Measurements from ENCODE around the gene FLAD1. TPM values are rescaled to one million over a fixed set of nuclear protein-coding genes. Genes with fewer than 3 reads are reported as not detected.

The FLAD1 gene
- total RNA-seq, 2 experiments from 2014 or later, result 16.7 to 19.4 TPM

- no peak overlapping the region for H3K4me3 ChIP-seq (ENCODE audit: low read length)
- H3K9me3 Mint-ChIP-seq, result no peaks in the 10 kb centered on the region
- no peaks in the 10 kb centered on the region for H3K9me3 ChIP-seq (ENCODE audit: control insufficient read depth in 1 of 2, insufficient read depth in 1 of 2, low read length in 2 of 2)
- CTCF ChIA-PET, result interaction anchor here (1.0 kb wide), 1 partner anchor 49 kb away, joined by 3 read pairs; no protein-coding TSS in a partner anchor
- no peaks in the 10 kb centered on the region for H3K27me3 Mint-ChIP-seq
- ATAC-seq (ENCODE audit: poor library complexity) (no peak), DNase-seq (no peak)
- H3K27me3 ChIP-seq (ENCODE audit: control insufficient read depth in 1 of 2, insufficient read depth in 2 of 2, low read length in 2 of 2), result no peaks in the 10 kb centered on the region
- H3K36me3 Mint-ChIP-seq (ENCODE audit: low read depth), result peaks cover 67% of the 10 kb centered on the region
- peaks cover 30% of the 10 kb centered on the region for H3K4me1 Mint-ChIP-seq (ENCODE audit: low read depth)
- peak overlapping the region; percentile 18 to 34 for H3K27ac ChIP-seq (ENCODE audit: low read depth in 1 of 2, low read length in 2 of 2)
- intact Hi-C loops (cut with DNase I, micrococcal nuclease), result no loop called here
- POLR2A ChIA-PET, result no interaction called here
- H3K36me3 ChIP-seq (ENCODE audit: insufficient read depth, low read length), result peaks cover 70% of the 10 kb centered on the region
- no peak overlapping the region for H3K4me3 Mint-ChIP-seq
- peak overlapping the region; percentile 70 for H3K27ac Mint-ChIP-seq
- H3K4me1 ChIP-seq (ENCODE audit: insufficient read depth, low read length), result peaks cover 54% of the 10 kb centered on the region
- no peak for TF ChIP-seq CTCF (IDR thresholded peaks at IDR 0.05)
Observed at GRCh38 chr1:154968731-154969130, 14.4 kb upstream of the FLAD1 start.

- POLR2A ChIA-PET, result interaction anchor here (2.4 kb wide), 1 partner anchor 8 kb away, joined by 8 read pairs; the partner anchor contains the start of gene PYGO2
- TF ChIP-seq CTCF (IDR thresholded peaks at IDR 0.05), result no peak
- peaks cover 30% of the 10 kb centered on the region for H3K4me1 Mint-ChIP-seq (ENCODE audit: low read depth)
Observed at GRCh38 chr1:154969246-154969645, 13.9 kb upstream of the FLAD1 start.

GRCh38 chr1:154969860-154970452, 13.2 kb upstream of the FLAD1 start:
- Mint-ChIP-seq H3K27me3 (no peaks in the 10 kb centered on the region), H3K36me3 (ENCODE audit: low read depth) (peaks cover 56% of the 10 kb centered on the region), H3K4me1 (ENCODE audit: low read depth) (peaks cover 30% of the 10 kb centered on the region), H3K9me3 (no peaks in the 10 kb centered on the region), H3K27ac (peak overlapping the region; percentile 70), H3K4me3 (no peak overlapping the region)
- TF ChIP-seq CTCF (IDR thresholded peaks at IDR 0.05), result no peak
- H3K4me3 ChIP-seq (ENCODE audit: low read length), result no peak overlapping the region
- intact Hi-C loops (cut with DNase I, micrococcal nuclease), result no loop called here
- DNase-seq (no peak), ATAC-seq (ENCODE audit: poor library complexity) (no peak)
- H3K27me3 ChIP-seq (ENCODE audit: control insufficient read depth in 1 of 2, insufficient read depth in 2 of 2, low read length in 2 of 2), result no peaks in the 10 kb centered on the region
- POLR2A ChIA-PET, result interaction anchor here (1.1 to 2.4 kb wide), 6 partner anchors 8 to 44 kb away, joined by 3 to 9 read pairs (median 4); partner anchors contain the start of genes PBXIP1 and PYGO2
- no peaks in the 10 kb centered on the region for H3K9me3 ChIP-seq (ENCODE audit: control insufficient read depth in 1 of 2, insufficient read depth in 1 of 2, low read length in 2 of 2)
- peaks cover 60% of the 10 kb centered on the region for H3K36me3 ChIP-seq (ENCODE audit: insufficient read depth, low read length)
- peaks cover 55% of the 10 kb centered on the region for H3K4me1 ChIP-seq (ENCODE audit: insufficient read depth, low read length)
- no peak overlapping the region for H3K27ac ChIP-seq (ENCODE audit: low read depth in 1 of 2, low read length in 2 of 2)
- CTCF ChIA-PET, result interaction anchor here (1.2 to 10.7 kb wide), 3 partner anchors 29 to 92 kb away, joined by 3 to 71 read pairs (median 8); no protein-coding TSS in a partner anchor

More at GRCh38 chr1:154969246-154969645, 13.9 kb upstream of the FLAD1 start:
- Histone ChIP-seq H3K36me3 (ENCODE audit: insufficient read depth, low read length) (peaks cover 65% of the 10 kb centered on the region), H3K27ac (ENCODE audit: low read depth in 1 of 2, low read length in 2 of 2) (peak overlapping the region; percentile 18 to 34), H3K27me3 (ENCODE audit: control insufficient read depth in 1 of 2, insufficient read depth in 2 of 2, low read length in 2 of 2) (no peaks in the 10 kb centered on the region), H3K4me1 (ENCODE audit: insufficient read depth, low read length) (peaks cover 55% of the 10 kb centered on the region), H3K9me3 (ENCODE audit: control insufficient read depth in 1 of 2, insufficient read depth in 1 of 2, low read length in 2 of 2) (no peaks in the 10 kb centered on the region), H3K4me3 (ENCODE audit: low read length) (no peak overlapping the region)
- Mint-ChIP-seq H3K27ac (peak overlapping the region; percentile 70), H3K36me3 (ENCODE audit: low read depth) (peaks cover 62% of the 10 kb centered on the region), H3K4me3 (peak overlapping the region; percentile 35), H3K27me3 (no peaks in the 10 kb centered on the region), H3K9me3 (no peaks in the 10 kb centered on the region)
- CTCF ChIA-PET, result interaction anchor here (2.3 to 10.7 kb wide), 2 partner anchors 30 to 48 kb away, joined by 8 to 71 read pairs; no protein-coding TSS in a partner anchor
- DNase-seq (no peak), ATAC-seq (ENCODE audit: poor library complexity) (no peak)
- intact Hi-C loops (cut with DNase I, micrococcal nuclease), result no loop called here

Data from CD4-positive, alpha-beta T cell (primary cell).